HEK293 (cell line): ENCODE measurements around the gene TREH.
A peak's percentile ranks its signal among the peaks of the same experiment; 100 is the strongest.

Source experiments
- GLI2 ChIP-seq: fragments of 450-650 bp; formaldehyde crosslinking; IDR thresholded peaks from 2 replicates; pipeline ENCODE4; 2017; ENCODE audit warnings: missing biosample characterization, missing genetic modification characterization, low read depth, borderline replicate concordance
- GLIS1 ChIP-seq: fragments of 450-650 bp; formaldehyde crosslinking; IDR thresholded peaks from 2 replicates; pipeline ENCODE4 v1.5.1; 2016; ENCODE audit warnings: missing biosample characterization, missing genetic modification characterization
- KLF17 ChIP-seq: fragments of 450-650 bp; formaldehyde crosslinking; IDR thresholded peaks from 2 replicates; pipeline ENCODE4 v1.5.1; 2016; ENCODE audit warnings: missing biosample characterization, missing genetic modification characterization
- KLF8 ChIP-seq: fragments of 450-650 bp; formaldehyde crosslinking; IDR thresholded peaks from 2 replicates; pipeline ENCODE4 v1.5.1; 2016; ENCODE audit warnings: missing biosample characterization, missing genetic modification characterization
- PRDM2 ChIP-seq: fragments of 450-650 bp; formaldehyde crosslinking; IDR thresholded peaks from 2 replicates; pipeline ENCODE4 v1.5.1; 2016; ENCODE audit warnings: missing biosample characterization, missing genetic modification characterization, borderline replicate concordance
- RBAK ChIP-seq: fragments of 450-650 bp; formaldehyde crosslinking; IDR thresholded peaks from 2 replicates; pipeline ENCODE4 v1.5.1; 2016; ENCODE audit warnings: missing biosample characterization, missing genetic modification characterization
- SP2 ChIP-seq: fragments of 450-650 bp; formaldehyde crosslinking; IDR thresholded peaks from 2 replicates; pipeline ENCODE4 v1.5.1; 2016; ENCODE audit warnings: missing biosample characterization, missing genetic modification characterization
- YY1 ChIP-seq: fragments of 450-650 bp; formaldehyde crosslinking; IDR thresholded peaks from 2 replicates; pipeline ENCODE4 v1.5.1; 2018; ENCODE audit warnings: missing biosample characterization, missing genetic modification characterization
- ZBTB48 ChIP-seq: fragments of 450-650 bp; formaldehyde crosslinking; IDR thresholded peaks from 2 replicates; pipeline ENCODE4 v1.5.1; 2016; ENCODE audit warnings: missing biosample characterization, missing genetic modification characterization
- ZBTB49 ChIP-seq: fragments of 450-650 bp; formaldehyde crosslinking; IDR thresholded peaks from 2 replicates; pipeline ENCODE4 v1.5.1; 2016; ENCODE audit warnings: missing biosample characterization, missing genetic modification characterization, low read depth
- ZIC2 ChIP-seq: fragments of 450-650 bp; formaldehyde crosslinking; IDR thresholded peaks from 2 replicates; pipeline ENCODE4 v1.5.1; 2016; ENCODE audit warnings: missing biosample characterization, missing genetic modification characterization
- ZNF132 ChIP-seq: fragments of 450-650 bp; formaldehyde crosslinking; IDR thresholded peaks from 2 replicates; pipeline ENCODE4 v1.5.1; 2017; ENCODE audit warnings: missing biosample characterization, missing genetic modification characterization, borderline replicate concordance
- ZNF140 ChIP-seq: fragments of 450-650 bp; formaldehyde crosslinking; IDR thresholded peaks from 2 replicates; pipeline ENCODE4 v1.5.1; 2016; ENCODE audit warnings: missing biosample characterization, missing genetic modification characterization
- ZNF146 ChIP-seq: fragments of 450-650 bp; formaldehyde crosslinking; IDR thresholded peaks from 2 replicates; pipeline ENCODE4 v1.5.1; 2016; ENCODE audit warnings: missing biosample characterization, missing genetic modification characterization
- ZNF239 ChIP-seq: fragments of 450-650 bp; formaldehyde crosslinking; IDR thresholded peaks from 2 replicates; pipeline ENCODE4 v1.5.1; 2016; ENCODE audit warnings: missing biosample characterization, missing genetic modification characterization
- ZNF362 ChIP-seq: fragments of 450-650 bp; formaldehyde crosslinking; IDR thresholded peaks from 2 replicates; pipeline ENCODE4 v1.5.1; 2016; ENCODE audit warnings: missing biosample characterization, missing genetic modification characterization
- ZNF433 ChIP-seq: fragments of 450-650 bp; formaldehyde crosslinking; IDR thresholded peaks from 2 replicates; pipeline ENCODE4 v1.5.1; 2016; ENCODE audit warnings: missing biosample characterization, missing genetic modification characterization, low read depth
- ZNF501 ChIP-seq: fragments of 450-650 bp; formaldehyde crosslinking; IDR thresholded peaks from 2 replicates; pipeline ENCODE4 v1.5.1; 2016; ENCODE audit warnings: missing biosample characterization, missing genetic modification characterization
- ZNF664 ChIP-seq: fragments of 450-650 bp; formaldehyde crosslinking; IDR thresholded peaks from 2 replicates; pipeline ENCODE4 v1.5.1; 2016; ENCODE audit warnings: missing biosample characterization, missing genetic modification characterization
- ZNF677 ChIP-seq: fragments of 450-650 bp; IDR thresholded peaks from 2 replicates; pipeline ENCODE4 v1.5.0; 2018; ENCODE audit warnings: missing biosample characterization, mild to moderate bottlenecking, missing genetic modification characterization, moderate library complexity
- ZNF843 ChIP-seq: fragments of 450-650 bp; formaldehyde crosslinking; IDR thresholded peaks from 2 replicates; pipeline ENCODE4 v1.5.1; 2016; ENCODE audit warnings: missing biosample characterization, missing genetic modification characterization
- ZSCAN4 ChIP-seq: fragments of 450-650 bp; formaldehyde crosslinking; IDR thresholded peaks from 2 replicates; pipeline ENCODE4 v1.5.1; 2017; ENCODE audit warnings: missing biosample characterization, missing genetic modification characterization
- ZSCAN5A ChIP-seq: fragments of 450-650 bp; formaldehyde crosslinking; IDR thresholded peaks from 2 replicates; pipeline ENCODE4 v1.5.1; 2016; ENCODE audit warnings: missing biosample characterization, missing genetic modification characterization
- ZXDB ChIP-seq: fragments of 450-650 bp; formaldehyde crosslinking; IDR thresholded peaks from 2 replicates; pipeline ENCODE4 v1.5.1; 2016; ENCODE audit warnings: missing biosample characterization, missing genetic modification characterization

Gene TREH

GRCh38 chr11:118634431-118635236 is 44.8 kb downstream of the TREH start (continued):
- no peak for TF ChIP-seq ZNF362 (tag by site-specific recombination)
- TF ChIP-seq ZNF501 (tag by site-specific recombination), result no peak
- TF ChIP-seq ZIC2 (tag by site-specific recombination), result no peak
- TF ChIP-seq ZSCAN5A (tag by site-specific recombination), result peak; percentile 63; the same call in 1 of the 2 replicates
- no peak for TF ChIP-seq ZNF132 (tag by site-specific recombination)
- TF ChIP-seq ZXDB (tag by site-specific recombination), result peak; percentile 66; the same call in 1 of the 2 replicates
- TF ChIP-seq SP2 (tag by site-specific recombination), result peak; percentile 62
- TF ChIP-seq ZNF239 (tag by site-specific recombination), result 0 out of 2 replicates have a peak, but pooled peaks have one; percentile 43
- peak; percentile 69 for TF ChIP-seq GLIS1 (tag by site-specific recombination)
- no peak for TF ChIP-seq ZNF664
- TF ChIP-seq ZNF843, result 0 out of 2 replicates have a peak, but pooled peaks have one; percentile 12
- peak; percentile 17; the same call in 1 of the 2 replicates for TF ChIP-seq ZSCAN4
- TF ChIP-seq KLF8 (tag by site-specific recombination), result no peak; the same call in 1 of the 2 replicates
- TF ChIP-seq ZBTB49, result no peak
- no peak for TF ChIP-seq YY1
- no peak for TF ChIP-seq ZNF677 (tag by site-specific recombination)
- peak; percentile 83 for TF ChIP-seq KLF17 (tag by site-specific recombination)
- TF ChIP-seq PRDM2, result no peak
- TF ChIP-seq GLI2, result no peak
- TF ChIP-seq ZNF146 (tag by site-specific recombination), result 0 out of 2 replicates have a peak, but pooled peaks have one; percentile 7
- no peak for TF ChIP-seq ZNF140 (tag by site-specific recombination)
- peak; percentile 48; the same call in 1 of the 2 replicates for TF ChIP-seq ZBTB48 (tag by site-specific recombination)
- no peak for TF ChIP-seq ZNF433 (tag by site-specific recombination)
- 0 out of 2 replicates have a peak, but pooled peaks have one; percentile 24 for TF ChIP-seq RBAK (tag by site-specific recombination)
